ENCODE results near the gene GPR146. TPM values are rescaled to one million over a fixed set of nuclear protein-coding genes. Genes with fewer than 3 reads are reported as not detected.

The GPR146 gene
- total RNA-seq, 2 donors from 2014 or later: 0.66 to 0.75 TPM

DNA sequence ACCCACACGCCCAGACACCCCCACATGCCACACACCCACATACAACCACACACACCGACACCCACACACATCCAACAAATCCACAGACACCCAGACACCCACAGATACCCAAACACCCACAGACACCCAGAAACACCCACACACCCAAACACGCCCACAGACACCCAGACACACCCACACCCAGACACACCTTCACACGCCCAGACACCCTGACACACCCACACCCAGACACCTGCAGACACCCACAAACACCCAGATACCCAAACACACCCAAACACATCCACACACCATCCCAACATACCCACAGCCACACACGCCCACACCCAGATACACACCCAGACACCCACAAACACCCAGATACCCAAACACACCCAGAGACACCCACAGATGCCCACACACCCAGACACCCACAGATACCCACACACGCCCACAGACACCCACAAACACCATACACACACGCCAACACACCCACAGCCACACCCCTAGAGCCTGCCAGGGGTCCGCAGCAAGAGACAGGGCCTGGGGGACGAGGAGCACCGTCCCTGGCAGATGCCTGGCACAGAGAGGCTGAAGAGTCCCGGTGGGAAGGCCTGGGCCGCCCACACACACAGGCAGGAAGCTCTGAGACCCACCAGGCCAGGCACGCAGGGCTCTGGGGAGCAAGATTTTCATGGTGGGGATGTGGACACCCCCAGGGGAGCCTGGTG, 32.9 kb upstream of the GPR146 start:
- no peak overlapping the region for H3K9ac ChIP-seq (ENCODE audit: extremely low read depth, low read length, poor library complexity, severe bottlenecking)
- Mint-ChIP-seq H3K9me3 (no peaks in the 10 kb centered on the region), H3K27ac (no peak overlapping the region)

GRCh38 chr7:1012004-1012715, 32.2 kb upstream of the GPR146 start:
- Mint-ChIP-seq H3K4me1 (no peaks in the 10 kb centered on the region), H3K4me3 (no peak overlapping the region), H3K9me3 (no peaks in the 10 kb centered on the region), H3K27ac (no peak overlapping the region), H3K27me3 (ENCODE audit: insufficient read depth) (no peaks in the 10 kb centered on the region), H3K36me3 (ENCODE audit: low read depth) (peaks cover 13% of the 10 kb centered on the region)
- H3K4me1 ChIP-seq (ENCODE audit: control insufficient read depth, insufficient read depth, low read length): no peaks in the 10 kb centered on the region
- DNase-seq: no peak
- no peak overlapping the region for H3K4me3 ChIP-seq (ENCODE audit: low read length)
- no peaks in the 10 kb centered on the region for H3K9me3 ChIP-seq (ENCODE audit: control insufficient read depth, low read length)
- 94 to 97% methylated on average over 23 to 32 of the region's 32 CpGs for WGBS, 2 experiments (ENCODE audit: insufficient coverage in 1 of 2, insufficient read length in 1 of 2)
- no peak overlapping the region for H3K27ac ChIP-seq (ENCODE audit: low read depth, low read length)
- H3K27me3 ChIP-seq (ENCODE audit: control insufficient read depth, insufficient read depth, low read length, poor library complexity, severe bottlenecking): no peaks in the 10 kb centered on the region
- H3K36me3 ChIP-seq (ENCODE audit: control insufficient read depth, insufficient read depth, low read length): peaks cover 6% of the 10 kb centered on the region
- no peak overlapping the region for H3K9ac ChIP-seq (ENCODE audit: extremely low read depth, low read length, poor library complexity, severe bottlenecking)
- TF ChIP-seq, protein P1, sequence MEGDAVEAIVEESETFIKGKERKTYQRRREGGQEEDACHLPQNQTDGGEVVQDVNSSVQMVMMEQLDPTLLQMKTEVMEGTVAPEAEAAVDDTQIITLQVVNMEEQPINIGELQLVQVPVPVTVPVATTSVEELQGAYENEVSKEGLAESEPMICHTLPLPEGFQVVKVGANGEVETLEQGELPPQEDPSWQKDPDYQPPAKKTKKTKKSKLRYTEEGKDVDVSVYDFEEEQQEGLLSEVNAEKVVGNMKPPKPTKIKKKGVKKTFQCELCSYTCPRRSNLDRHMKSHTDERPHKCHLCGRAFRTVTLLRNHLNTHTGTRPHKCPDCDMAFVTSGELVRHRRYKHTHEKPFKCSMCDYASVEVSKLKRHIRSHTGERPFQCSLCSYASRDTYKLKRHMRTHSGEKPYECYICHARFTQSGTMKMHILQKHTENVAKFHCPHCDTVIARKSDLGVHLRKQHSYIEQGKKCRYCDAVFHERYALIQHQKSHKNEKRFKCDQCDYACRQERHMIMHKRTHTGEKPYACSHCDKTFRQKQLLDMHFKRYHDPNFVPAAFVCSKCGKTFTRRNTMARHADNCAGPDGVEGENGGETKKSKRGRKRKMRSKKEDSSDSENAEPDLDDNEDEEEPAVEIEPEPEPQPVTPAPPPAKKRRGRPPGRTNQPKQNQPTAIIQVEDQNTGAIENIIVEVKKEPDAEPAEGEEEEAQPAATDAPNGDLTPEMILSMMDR (conservative IDR thresholded peaks at IDR 0.05): no peak

More for the DNA sequence above, 32.9 kb upstream of the GPR146 start:
- Mint-ChIP-seq H3K27me3 (ENCODE audit: insufficient read depth) (no peaks in the 10 kb centered on the region), H3K36me3 (ENCODE audit: low read depth) (peaks cover 13% of the 10 kb centered on the region), H3K4me1 (no peaks in the 10 kb centered on the region), H3K4me3 (no peak overlapping the region)
- WGBS, 2 experiments (ENCODE audit: insufficient coverage in 1 of 2, insufficient read length in 1 of 2): 92 to 100% methylated on average over 4 to 13 of the region's 13 CpGs
- Histone ChIP-seq H3K27ac (ENCODE audit: low read depth, low read length) (no peak overlapping the region), H3K9me3 (ENCODE audit: control insufficient read depth, low read length) (no peaks in the 10 kb centered on the region), H3K4me3 (ENCODE audit: low read length) (no peak overlapping the region), H3K4me1 (ENCODE audit: control insufficient read depth, insufficient read depth, low read length) (no peaks in the 10 kb centered on the region), H3K36me3 (ENCODE audit: control insufficient read depth, insufficient read depth, low read length) (peaks cover 6% of the 10 kb centered on the region), H3K27me3 (ENCODE audit: control insufficient read depth, insufficient read depth, low read length, poor library complexity, severe bottlenecking) (no peaks in the 10 kb centered on the region)
- TF ChIP-seq, protein P1 (conservative IDR thresholded peaks at IDR 0.05): no peak
- DNase-seq: no peak

- H3K4me3 Mint-ChIP-seq: no peak overlapping the region
- H3K27me3 ChIP-seq (ENCODE audit: control insufficient read depth, insufficient read depth, low read length, poor library complexity, severe bottlenecking): no peaks in the 10 kb centered on the region
- peaks cover 13% of the 10 kb centered on the region for H3K36me3 Mint-ChIP-seq (ENCODE audit: low read depth)
- H3K9ac ChIP-seq (ENCODE audit: extremely low read depth, low read length, poor library complexity, severe bottlenecking): no peak overlapping the region
- H3K9me3 Mint-ChIP-seq: no peaks in the 10 kb centered on the region
- no peaks in the 10 kb centered on the region for H3K9me3 ChIP-seq (ENCODE audit: control insufficient read depth, low read length)
- no peak overlapping the region for H3K27ac Mint-ChIP-seq
- TF ChIP-seq, protein P1 (conservative IDR thresholded peaks at IDR 0.05): no peak
- H3K4me1 Mint-ChIP-seq: no peaks in the 10 kb centered on the region
- 94% methylated on average over 22 to 30 of the region's 30 CpGs for WGBS, 2 experiments (ENCODE audit: insufficient coverage in 1 of 2, insufficient read length in 1 of 2)
- DNase-seq: no peak
- no peak overlapping the region for H3K4me3 ChIP-seq (ENCODE audit: low read length)
- H3K27me3 Mint-ChIP-seq (ENCODE audit: insufficient read depth): no peaks in the 10 kb centered on the region
- H3K4me1 ChIP-seq (ENCODE audit: control insufficient read depth, insufficient read depth, low read length): no peaks in the 10 kb centered on the region
- H3K27ac ChIP-seq (ENCODE audit: low read depth, low read length): no peak overlapping the region
- H3K36me3 ChIP-seq (ENCODE audit: control insufficient read depth, insufficient read depth, low read length): peaks cover 6% of the 10 kb centered on the region
Measured at GRCh38 chr7:1012716-1013095, 31.6 kb upstream of the GPR146 start.
